ENCODE data around the gene GDF15.
"Not testable (repeated sequence)": the region's sequence is repeated elsewhere in the genome, so short reads cannot be mapped to it uniquely, and the experiment has no call there.

GDF15 gene

GRCh38 chr19:18385675-18386542, at the start of gene GDF15:
Gene GDF15, plus strand, starts transcription at chr19:18386158. Its CDS starts 32 bp downstream, at chr19:18386190.
- DNase-seq = peak; percentile 94

GRCh38 chr19:18338541-18338940, 47.4 kb upstream of the GDF15 start:
- DNase-seq = no peak
- in situ Hi-C loops (cut with HindIII; ENCODE audit: low pct_ligation_motif_present, low pct_unique_long_range_greater_than_20kb, low sequenced_read_pairs) = no loop called here

More at GRCh38 chr19:18385675-18386542, at the start of gene GDF15:
- in situ Hi-C loops (cut with HindIII; ENCODE audit: low pct_ligation_motif_present, low pct_unique_long_range_greater_than_20kb, low sequenced_read_pairs) = no loop called here

- DNase-seq = peak; percentile 38
- in situ Hi-C loops (cut with HindIII; ENCODE audit: low pct_ligation_motif_present, low pct_unique_long_range_greater_than_20kb, low sequenced_read_pairs) = no loop called here
Measured at GRCh38 chr19:18339723-18340122, 46.2 kb upstream of the GDF15 start.

- peak; percentile 63 for DNase-seq
- in situ Hi-C loops (cut with HindIII; ENCODE audit: low pct_ligation_motif_present, low pct_unique_long_range_greater_than_20kb, low sequenced_read_pairs) = no loop called here
Measured at GRCh38 chr19:18340190-18340989, 45.6 kb upstream of the GDF15 start, which contains the start of gene PGPEP1. Gene PGPEP1, plus strand, starts transcription at chr19:18340598. Its CDS starts 84 bp downstream, at chr19:18340682.

- in situ Hi-C loops (cut with HindIII; ENCODE audit: low pct_ligation_motif_present, low pct_unique_long_range_greater_than_20kb, low sequenced_read_pairs) = no loop called here
- peak; percentile 50 for DNase-seq
Measured at GRCh38 chr19:18340990-18341868, 44.7 kb upstream of the GDF15 start.

- DNase-seq = no peak
- in situ Hi-C loops (cut with HindIII; ENCODE audit: low pct_ligation_motif_present, low pct_unique_long_range_greater_than_20kb, low sequenced_read_pairs) = no loop called here
Measured at GRCh38 chr19:18342090-18342632, 43.8 kb upstream of the GDF15 start.

GRCh38 chr19:18344582-18344950, 41.4 kb upstream of the GDF15 start:
- no peak for DNase-seq
- in situ Hi-C loops (cut with HindIII; ENCODE audit: low pct_ligation_motif_present, low pct_unique_long_range_greater_than_20kb, low sequenced_read_pairs) = no loop called here

GRCh38 chr19:18345296-18345695, 40.7 kb upstream of the GDF15 start:
- DNase-seq = no peak
- in situ Hi-C loops (cut with HindIII; ENCODE audit: low pct_ligation_motif_present, low pct_unique_long_range_greater_than_20kb, low sequenced_read_pairs) = no loop called here

- no peak for DNase-seq
- in situ Hi-C loops (cut with HindIII; ENCODE audit: low pct_ligation_motif_present, low pct_unique_long_range_greater_than_20kb, low sequenced_read_pairs) = no loop called here
Measured at GRCh38 chr19:18346091-18346490, 39.9 kb upstream of the GDF15 start.

GRCh38 chr19:18348171-18348570, 37.8 kb upstream of the GDF15 start:
- in situ Hi-C loops (cut with HindIII; ENCODE audit: low pct_ligation_motif_present, low pct_unique_long_range_greater_than_20kb, low sequenced_read_pairs) = no loop called here
- no peak for DNase-seq

- in situ Hi-C loops (cut with HindIII; ENCODE audit: low pct_ligation_motif_present, low pct_unique_long_range_greater_than_20kb, low sequenced_read_pairs); DNase-seq: not testable (repeated sequence)
Measured at GRCh38 chr19:18348818-18349339, 37.1 kb upstream of the GDF15 start.

GRCh38 chr19:18349524-18350128, 36.3 kb upstream of the GDF15 start:
- peak; percentile 59 for DNase-seq
- in situ Hi-C loops (cut with HindIII; ENCODE audit: low pct_ligation_motif_present, low pct_unique_long_range_greater_than_20kb, low sequenced_read_pairs) = no loop called here

- DNase-seq = no peak
Measured at GRCh38 chr19:18350490-18350889, 35.5 kb upstream of the GDF15 start.

GRCh38 chr19:18351544-18351943, 34.4 kb upstream of the GDF15 start:
- in situ Hi-C loops (cut with HindIII; ENCODE audit: low pct_ligation_motif_present, low pct_unique_long_range_greater_than_20kb, low sequenced_read_pairs) = no loop called here
- DNase-seq = no peak

More at GRCh38 chr19:18350490-18350889, 35.5 kb upstream of the GDF15 start:
- in situ Hi-C loops (cut with HindIII; ENCODE audit: low pct_ligation_motif_present, low pct_unique_long_range_greater_than_20kb, low sequenced_read_pairs) = no loop called here

- in situ Hi-C loops (cut with HindIII; ENCODE audit: low pct_ligation_motif_present, low pct_unique_long_range_greater_than_20kb, low sequenced_read_pairs) = no loop called here
- DNase-seq = no peak
Measured at GRCh38 chr19:18353378-18354005, 32.5 kb upstream of the GDF15 start.

- DNase-seq; in situ Hi-C loops (cut with HindIII; ENCODE audit: low pct_ligation_motif_present, low pct_unique_long_range_greater_than_20kb, low sequenced_read_pairs): not testable (repeated sequence)
Measured at GRCh38 chr19:18354743-18355142, 31.2 kb upstream of the GDF15 start.

GRCh38 chr19:18357041-18357440, 28.9 kb upstream of the GDF15 start:
- in situ Hi-C loops (cut with HindIII; ENCODE audit: low pct_ligation_motif_present, low pct_unique_long_range_greater_than_20kb, low sequenced_read_pairs) = no loop called here
- DNase-seq = no peak

All from ACHN (cell line).